ENCODE results near the gene PIN4. TPM values are rescaled to one million over a fixed set of nuclear protein-coding genes. Genes with fewer than 3 reads are reported as not detected.

Gene PIN4
- total and polyA plus RNA-seq, 2 of the 8 experiments (the other 6 are each of a cell fraction or from before 2014, with no cell fraction given) = 4.8 to 9.4 TPM

DNA sequence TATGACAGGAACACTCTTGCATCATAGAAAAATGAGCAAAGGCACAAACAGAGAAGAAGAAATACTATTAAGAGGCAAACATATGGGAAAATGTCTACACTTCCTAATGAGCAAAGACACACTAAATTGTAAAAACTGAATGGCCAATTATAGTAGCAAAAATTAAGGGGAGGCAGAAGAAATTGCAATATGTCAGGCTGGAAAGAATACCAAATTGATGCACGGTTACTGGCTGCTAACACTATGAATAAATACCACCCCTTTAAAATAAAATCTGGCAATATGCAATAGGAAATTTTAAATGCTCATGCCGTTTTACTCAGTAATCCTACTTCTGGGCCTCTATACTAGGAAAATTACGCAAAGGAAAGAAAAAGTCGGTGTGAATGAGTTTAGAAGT, 16.0 kb upstream of the PIN4 start:
- H3K79me2 ChIP-seq (ENCODE audit: control insufficient read depth in 1 of 2, insufficient read depth in 2 of 2, low read length in 2 of 2) = no peaks in the 10 kb centered on the region
- TF ChIP-seq, protein P1, sequence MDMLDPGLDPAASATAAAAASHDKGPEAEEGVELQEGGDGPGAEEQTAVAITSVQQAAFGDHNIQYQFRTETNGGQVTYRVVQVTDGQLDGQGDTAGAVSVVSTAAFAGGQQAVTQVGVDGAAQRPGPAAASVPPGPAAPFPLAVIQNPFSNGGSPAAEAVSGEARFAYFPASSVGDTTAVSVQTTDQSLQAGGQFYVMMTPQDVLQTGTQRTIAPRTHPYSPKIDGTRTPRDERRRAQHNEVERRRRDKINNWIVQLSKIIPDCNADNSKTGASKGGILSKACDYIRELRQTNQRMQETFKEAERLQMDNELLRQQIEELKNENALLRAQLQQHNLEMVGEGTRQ (IDR thresholded peaks at IDR 0.05; ENCODE audit: low read length) = no peak
- no peak for TF ChIP-seq TEAD4 (IDR thresholded peaks at IDR 0.05; ENCODE audit: low read depth, low read length)
- no peaks in the 10 kb centered on the region for H3K9me3 ChIP-seq (ENCODE audit: insufficient read depth in 2 of 2, low read depth in 1 of 2, low read length in 1 of 2)
- no peak overlapping the region for H3K23ac ChIP-seq (ENCODE audit: insufficient read length)
- DNase-seq (ENCODE audit: low read depth in 1 of 2, low spot score in 2 of 2) = no peak
- H3K36me3 ChIP-seq (ENCODE audit: control insufficient read depth in 2 of 4, insufficient read depth in 4 of 4, low read length in 3 of 4) = no peaks in the 10 kb centered on the region
- H3K14ac ChIP-seq (ENCODE audit: insufficient read length) = no peak overlapping the region
- H3K4me2 ChIP-seq (ENCODE audit: insufficient read depth in 1 of 2, low read depth in 2 of 2, low read length in 2 of 2) = no peak overlapping the region
- no peak overlapping the region for H3K18ac ChIP-seq (ENCODE audit: extremely low read depth, low read length)
- H3K79me1 ChIP-seq (ENCODE audit: low read depth, low read length) = no peaks in the 10 kb centered on the region
- H3K56ac ChIP-seq (replicated peaks; ENCODE audit: insufficient read length, low read depth, low read length) = no peak overlapping the region
- FAIRE-seq = no peak
- no peak overlapping the region for H2AK5ac ChIP-seq (ENCODE audit: low read depth, low read length)
- H4K20me1 ChIP-seq (replicated peaks in 1 of 2; ENCODE audit: control insufficient read depth in 1 of 2, insufficient read depth in 2 of 2, low read length in 2 of 2) = no peaks in the 10 kb centered on the region
- no peak overlapping the region for H2AFZ ChIP-seq (ENCODE audit: low read length)
- H2BK15ac ChIP-seq (ENCODE audit: low read length) = no peak overlapping the region
- H2BK20ac ChIP-seq (ENCODE audit: low read length) = no peak overlapping the region
- no peak overlapping the region for H4K5ac ChIP-seq (ENCODE audit: insufficient read length, low read depth, low read length)
- no peaks in the 10 kb centered on the region for H3K4me1 ChIP-seq (replicated peaks in 1 of 4; ENCODE audit: control insufficient read depth in 3 of 4, insufficient read depth in 4 of 4, low read length in 3 of 4)
- H3K27me3 ChIP-seq (replicated peaks in 1 of 4; ENCODE audit: control insufficient read depth in 3 of 4, extremely low read depth in 1 of 4, insufficient read depth in 3 of 4, low read length in 3 of 4) = no peaks in the 10 kb centered on the region
- no peak overlapping the region for H3K27ac ChIP-seq (ENCODE audit: low read depth, low read length)
- no peak overlapping the region for H4K8ac ChIP-seq (ENCODE audit: extremely low read depth, insufficient read depth, low read length)
- no peak overlapping the region for H2BK12ac ChIP-seq (ENCODE audit: low read depth, low read length)
- H3K9ac ChIP-seq (replicated peaks in 1 of 4; ENCODE audit: extremely low read depth in 1 of 4, low read depth in 3 of 4, low read length in 3 of 4) = no peak overlapping the region
- H3K23me2 ChIP-seq (ENCODE audit: low read depth, low read length) = no peaks in the 10 kb centered on the region
- H3K4ac ChIP-seq (replicated peaks; ENCODE audit: insufficient read length, low read depth, low read length) = no peak overlapping the region
- 89% methylated on average over 4 of the region's 4 CpGs; no CpG with 5 or more reads in 1 of the 2 experiments for WGBS, 2 experiments (ENCODE audit: extremely low coverage in 1 of 2, insufficient coverage in 1 of 2, insufficient read length in 1 of 2, insufficient replicate concordance in 2 of 2, low coverage in 1 of 2, low lambda C conversion rate in 2 of 2, missing lambda C conversion rate in 1 of 2)
- H4K91ac ChIP-seq (replicated peaks; ENCODE audit: insufficient read length, low read length) = no peak overlapping the region
- H2BK120ac ChIP-seq (replicated peaks; ENCODE audit: low read depth, low read length) = no peak overlapping the region
- no peak overlapping the region for H3K4me3 ChIP-seq (ENCODE audit: extremely low read depth in 1 of 4, insufficient read depth in 2 of 4, low read depth in 3 of 4, low read length in 4 of 4)
- ChIA-PET POLR2A (ENCODE audit: partially characterized antibody) (no interaction called here), CTCF (ENCODE audit: partially characterized antibody) (no interaction called here)
- no peak overlapping the region for H2BK5ac ChIP-seq (ENCODE audit: low read depth, low read length)

Measured in H1 (cell line).